ENCODE measurements around the gene SULT1C3. TPM values are rescaled to one million over a fixed set of nuclear protein-coding genes. Genes with fewer than 3 reads are reported as not detected.
"Not testable (repeated sequence)": the region's sequence is repeated elsewhere in the genome, so short reads cannot be mapped to it uniquely, and the experiment has no call there.

The SULT1C3 gene
- polyA plus RNA-seq, 3 donors = 0.13 TPM; not detected in 2

GRCh38 chr2:108244667-108245414 is 5.1 kb downstream of the SULT1C3 start:
- DNase-seq = no peak

- DNase-seq = no peak
These were observed 13.3 kb downstream of the SULT1C3 start for GRCh38 chr2:108253106-108253505.

- no peak for DNase-seq
These were observed 18.1 kb downstream of the SULT1C3 start for GRCh38 chr2:108257757-108258331.

GRCh38 chr2:108260773-108261172 is 21.0 kb downstream of the SULT1C3 start:
- no peak for DNase-seq

GRCh38 chr2:108262036-108262435 is 22.3 kb downstream of the SULT1C3 start:
- no peak for DNase-seq

- no peak for DNase-seq
These were observed 23.6 kb downstream of the SULT1C3 start for GRCh38 chr2:108263401-108263800.

GRCh38 chr2:108266218-108266617 is 26.4 kb downstream of the SULT1C3 start:
- DNase-seq = no peak

- no peak for DNase-seq
These were observed 27.3 kb downstream of the SULT1C3 start for GRCh38 chr2:108267101-108267500.

- no peak for DNase-seq
These were observed 28.2 kb downstream of the SULT1C3 start for GRCh38 chr2:108268001-108268400.

GRCh38 chr2:108270346-108270745 is 30.6 kb downstream of the SULT1C3 start:
- DNase-seq = no peak

GRCh38 chr2:108270768-108271506 is 31.2 kb downstream of the SULT1C3 start:
- no peak for DNase-seq

- DNase-seq = peak; percentile 72
These were observed 32.0 kb downstream of the SULT1C3 start for GRCh38 chr2:108271691-108272253.

- no peak for DNase-seq
These were observed 38.9 kb downstream of the SULT1C3 start for GRCh38 chr2:108278631-108279030.

- DNase-seq = no peak
These were observed 39.7 kb downstream of the SULT1C3 start for GRCh38 chr2:108279468-108279867.

GRCh38 chr2:108280466-108280865 is 40.7 kb downstream of the SULT1C3 start:
- no peak for DNase-seq

GRCh38 chr2:108284566-108284965 is 44.8 kb downstream of the SULT1C3 start:
- DNase-seq = not testable (repeated sequence)

GRCh38 chr2:108285616-108286015 is 45.8 kb downstream of the SULT1C3 start:
- DNase-seq = no peak

GRCh38 chr2:108287169-108287568 is 47.4 kb downstream of the SULT1C3 start:
- DNase-seq = no peak

GRCh38 chr2:108288534-108289106 is 48.9 kb downstream of the SULT1C3 start, which contains the start of gene SULT1C2:
TSS of gene SULT1C2 (plus strand) at chr2:108288895. CDS start at chr2:108293668, 4,773 bp downstream.
- DNase-seq = peak; percentile 93

GRCh38 chr2:108293850-108294249 is 54.1 kb downstream of the SULT1C3 start:
- DNase-seq = no peak

GRCh38 chr2:108297436-108298141 is 57.8 kb downstream of the SULT1C3 start:
- no peak for DNase-seq
